ENCODE data around the gene MAB21L2.
"Not testable (repeated sequence)": the region's sequence is repeated elsewhere in the genome, so short reads cannot be mapped to it uniquely, and the experiment has no call there.

MAB21L2 gene

DNA sequence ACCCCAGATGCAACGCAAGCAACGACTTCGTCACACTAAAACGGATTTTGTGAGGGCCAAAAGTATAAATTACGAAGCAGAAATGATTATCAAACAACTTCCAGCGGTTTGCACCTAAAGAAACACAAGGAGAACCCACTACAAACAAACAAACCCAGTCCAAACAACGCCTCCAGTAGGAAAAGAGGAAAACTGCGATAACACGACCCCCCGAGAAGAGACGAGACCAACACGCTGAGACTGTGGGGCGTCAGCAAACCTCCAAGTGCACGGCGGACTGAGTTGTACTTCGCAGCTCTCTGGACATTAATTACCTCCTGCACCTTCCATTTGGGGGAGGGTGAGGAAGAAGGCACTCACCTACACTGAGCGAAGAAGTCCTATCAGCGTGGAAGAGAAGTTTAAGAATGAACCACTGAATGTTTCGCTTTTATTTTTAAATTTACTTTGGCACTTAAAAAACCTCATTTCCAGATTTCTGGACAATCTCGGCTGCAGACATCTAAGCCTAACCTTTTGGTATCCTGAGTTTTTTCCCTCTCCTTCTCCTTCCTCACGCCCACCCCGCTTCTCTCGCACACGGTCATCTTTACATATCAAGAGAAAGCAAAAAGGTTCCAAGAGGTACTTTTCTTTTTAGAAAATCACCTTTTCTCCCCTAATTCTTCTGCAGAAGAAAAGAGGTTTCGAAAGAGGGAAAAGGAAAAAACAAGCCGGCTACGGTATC, at the start of gene MAB21L2:
Gene MAB21L2, plus strand, starts transcription at position 6 of the 727 bp plus-strand sequence. CDS start 879 bp downstream, outside the sequence.
- no peak for DNase-seq

DNA sequence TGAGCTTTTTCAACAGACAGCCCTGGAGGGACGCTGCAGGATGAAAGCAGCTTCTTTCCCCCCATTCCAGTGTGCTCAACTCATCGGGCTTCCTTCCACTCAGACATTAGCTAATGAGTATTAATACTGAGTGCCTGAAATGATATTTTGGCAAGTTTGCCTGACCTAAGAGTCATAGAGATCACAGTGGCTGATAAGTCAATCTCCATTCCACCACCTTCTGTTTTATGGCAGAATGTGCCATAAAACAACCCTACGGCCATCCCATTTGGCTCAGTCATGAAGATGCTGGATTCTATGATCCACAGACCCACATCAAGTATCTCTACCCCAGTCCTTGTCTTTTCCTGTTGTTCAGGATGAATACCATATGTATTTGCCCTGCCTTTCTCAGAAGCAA, 48.3 kb upstream of the MAB21L2 start:
- DNase-seq: no peak

- DNase-seq: no peak
These were observed 47.1 kb upstream of the MAB21L2 start for GRCh38 chr4:150534818-150535217.

GRCh38 chr4:150537911-150538310, 44.0 kb upstream of the MAB21L2 start:
- DNase-seq: not testable (repeated sequence)

DNA sequence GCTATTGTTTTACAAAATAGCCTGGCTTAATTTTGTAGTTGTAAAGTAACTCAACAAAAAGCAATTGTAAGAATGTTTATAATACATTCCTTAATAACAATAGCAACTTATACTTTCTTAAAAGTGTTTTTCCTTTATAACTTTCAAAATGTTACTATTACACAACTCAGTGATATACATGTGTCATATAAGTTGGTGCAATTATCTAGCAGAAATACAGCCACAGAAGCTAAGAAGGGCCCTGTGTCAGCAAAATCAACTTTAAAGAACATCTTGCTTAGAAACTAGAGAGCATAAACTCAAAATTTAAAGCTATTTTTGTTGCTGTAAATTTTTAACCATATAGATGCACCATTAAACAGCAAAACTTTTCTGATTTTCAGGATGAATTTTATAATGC, 41.4 kb upstream of the MAB21L2 start:
- no peak for DNase-seq

GRCh38 chr4:150540959-150541360, 41.0 kb upstream of the MAB21L2 start:
- no peak for DNase-seq

GRCh38 chr4:150541681-150542080, 40.3 kb upstream of the MAB21L2 start:
- DNase-seq: no peak

GRCh38 chr4:150543042-150543441, 38.9 kb upstream of the MAB21L2 start:
- no peak for DNase-seq

DNA sequence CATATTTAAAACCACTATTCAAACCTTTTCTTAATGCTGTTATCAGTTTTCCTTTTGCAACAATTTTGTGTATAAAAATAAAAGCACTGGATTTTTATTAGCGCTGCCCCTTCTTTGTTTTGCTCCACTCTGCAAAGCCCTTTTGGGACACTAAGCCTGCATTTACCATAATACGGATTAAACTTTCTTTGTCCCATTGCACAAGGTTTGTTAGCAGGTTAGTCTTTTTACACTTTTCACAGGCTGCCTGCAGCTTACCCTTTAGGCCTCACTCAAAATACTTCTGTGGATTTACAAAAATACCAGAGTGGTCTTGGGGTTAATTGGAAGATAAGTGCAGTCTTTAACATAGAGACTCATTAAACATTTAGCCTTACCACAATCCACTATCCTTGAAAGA, 35.7 kb upstream of the MAB21L2 start:
- no peak for DNase-seq

- DNase-seq: no peak
These were observed 34.7 kb upstream of the MAB21L2 start for GRCh38 chr4:150547154-150547838.

GRCh38 chr4:150557811-150558210, 24.1 kb upstream of the MAB21L2 start:
- DNase-seq: not testable (repeated sequence)

DNA sequence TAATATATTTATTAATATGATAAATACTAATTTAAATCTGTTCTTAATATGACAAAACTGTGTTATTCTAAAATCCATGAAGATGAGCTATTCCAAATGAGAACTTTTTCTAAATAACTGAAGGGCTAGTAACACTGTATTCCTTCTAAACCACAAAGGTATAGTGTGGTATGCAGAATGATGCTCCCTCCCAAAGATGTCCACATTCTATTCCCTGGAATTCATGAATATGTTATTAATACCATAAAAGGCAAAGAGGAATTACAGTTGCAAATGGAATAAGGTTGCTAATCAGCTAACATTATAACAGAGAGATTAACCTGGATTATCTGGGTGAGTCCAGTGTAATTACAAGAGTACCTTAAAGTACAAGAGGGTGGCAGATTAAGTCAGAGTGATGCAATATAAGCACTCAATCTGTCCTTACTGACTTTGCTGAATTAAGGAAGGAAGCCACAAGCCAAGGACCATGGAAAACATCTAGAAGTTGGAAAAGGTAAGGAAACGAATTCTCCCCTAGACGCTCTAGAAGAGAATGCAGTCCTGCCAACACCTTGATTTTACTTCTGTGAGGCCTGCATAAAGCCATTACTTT, 20.7 kb upstream of the MAB21L2 start:
- no peak for DNase-seq

DNA sequence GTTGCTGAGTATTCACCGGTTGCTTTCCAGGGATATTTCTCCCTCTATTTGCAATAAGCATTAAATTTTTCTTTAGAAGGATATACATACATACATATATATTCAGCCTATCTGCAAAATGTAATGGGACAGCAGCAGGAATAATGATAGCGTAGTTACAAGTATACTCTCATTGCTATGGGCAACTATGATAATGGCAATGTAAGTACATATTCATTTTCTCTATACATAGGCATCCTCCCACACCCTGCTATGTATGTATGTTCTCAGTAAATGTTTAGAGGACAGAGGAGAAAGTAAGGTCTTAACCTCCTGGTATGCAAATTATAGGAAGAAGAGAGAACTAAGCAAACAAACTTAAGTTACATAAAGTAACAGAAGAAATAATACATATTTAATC, 19.7 kb upstream of the MAB21L2 start:
- no peak for DNase-seq

DNA sequence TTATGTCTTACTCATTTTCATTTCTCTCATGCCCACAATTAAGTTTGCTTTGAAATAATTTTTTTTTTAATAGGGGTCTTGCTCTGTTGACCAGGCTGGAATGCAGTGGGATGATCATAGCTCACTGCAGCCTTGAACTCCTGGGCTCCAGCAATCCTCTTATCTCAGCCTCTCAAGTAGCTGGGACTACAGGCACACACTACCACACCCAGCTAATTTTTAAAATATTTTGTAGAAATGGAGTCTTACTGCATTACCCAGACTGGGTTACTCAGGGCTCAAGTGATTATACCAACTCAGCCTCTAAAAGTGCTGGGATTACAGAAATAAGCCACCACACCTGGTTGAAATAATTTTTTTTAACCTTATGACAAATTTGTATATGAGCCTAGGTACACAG, 19.2 kb upstream of the MAB21L2 start:
- no peak for DNase-seq

GRCh38 chr4:150564967-150565366, 17.0 kb upstream of the MAB21L2 start:
- not testable (repeated sequence) for DNase-seq

GRCh38 chr4:150567070-150567469, 14.9 kb upstream of the MAB21L2 start:
- no peak for DNase-seq

DNA sequence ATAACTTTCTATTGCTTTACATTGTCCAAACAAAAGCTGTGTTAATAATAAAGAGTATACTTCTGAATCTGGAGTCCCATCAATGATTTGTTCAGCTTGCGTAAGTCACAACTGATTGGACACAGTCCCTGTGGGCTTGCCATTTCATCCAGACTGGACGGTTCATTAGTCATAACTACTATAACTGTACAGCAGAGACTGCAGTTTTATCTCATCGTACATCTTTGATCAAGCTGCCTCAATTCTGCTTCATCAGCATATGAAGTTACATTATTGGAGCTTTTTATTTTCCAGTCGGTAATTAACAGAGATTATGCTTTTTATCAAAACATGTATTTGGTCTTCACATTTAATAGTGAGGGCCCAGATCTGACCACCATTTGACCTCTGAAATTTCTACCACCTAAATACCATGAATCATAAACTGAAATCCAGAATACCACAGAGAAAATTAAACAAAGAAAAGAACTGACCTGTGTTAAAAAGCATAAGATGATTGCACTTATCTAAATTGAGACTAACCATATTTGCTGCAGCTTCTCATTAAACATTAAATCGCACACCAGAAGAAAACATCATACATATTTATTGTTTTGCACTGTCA, 12.5 kb upstream of the MAB21L2 start:
- no peak for DNase-seq

GRCh38 chr4:150569998-150570535, 11.9 kb upstream of the MAB21L2 start:
- DNase-seq: no peak

- DNase-seq: no peak
These were observed 11.1 kb upstream of the MAB21L2 start for GRCh38 chr4:150570862-150571261.

GRCh38 chr4:150572704-150573504, 9.0 kb upstream of the MAB21L2 start:
- no peak for DNase-seq

DNA sequence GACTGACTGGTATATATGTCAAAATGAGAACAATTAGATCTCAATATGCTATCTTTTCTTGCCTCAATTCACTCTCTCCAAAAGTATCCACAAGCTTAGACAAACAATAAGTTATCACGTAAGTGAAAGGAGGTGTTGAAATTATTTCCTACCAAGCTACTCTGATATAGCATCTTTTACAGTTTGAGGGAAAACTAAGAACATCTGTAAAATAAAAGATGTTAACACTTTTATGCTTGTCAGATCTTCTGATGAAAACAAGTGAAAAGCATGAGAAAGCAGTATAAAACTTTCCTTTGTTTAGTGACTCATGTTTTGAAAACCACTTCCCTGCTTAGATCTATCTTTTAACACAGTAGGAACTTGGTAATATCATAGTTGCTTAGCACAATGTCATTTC, 8.4 kb upstream of the MAB21L2 start:
- no peak for DNase-seq

DNA sequence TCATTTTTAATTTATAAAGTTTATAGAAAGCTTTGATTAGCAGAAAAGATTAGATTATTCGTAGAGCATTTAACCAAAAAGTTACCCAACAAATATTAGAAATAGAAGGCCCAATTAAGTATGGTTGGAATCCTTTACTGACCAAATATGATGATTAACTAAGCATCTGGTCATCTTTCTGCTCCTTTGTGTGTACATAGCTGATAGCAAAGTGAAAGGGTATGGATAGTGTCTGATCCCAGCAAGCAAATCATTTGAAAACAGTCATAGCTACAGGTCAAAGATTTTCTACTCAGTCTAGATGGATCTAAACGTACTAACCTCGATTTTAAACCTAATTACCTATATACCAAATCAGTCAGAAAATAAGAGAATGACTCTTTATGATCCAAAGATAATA, 7.3 kb upstream of the MAB21L2 start:
- DNase-seq: no peak

GRCh38 chr4:150577796-150578195, 4.2 kb upstream of the MAB21L2 start:
- no peak for DNase-seq

All from NCI-H1048 (cell line).